Uterus (tissue), 4 donors: ENCODE measurements around the gene STAB1. TPM values are rescaled to one million over a fixed set of nuclear protein-coding genes. Genes with fewer than 3 reads are reported as not detected.
A peak's percentile ranks its signal among the peaks of the same experiment; 100 is the strongest.

Source experiments
- DNase-seq, 2 donors: peaks; one replicate each; pipeline ENCODE4 v3.0.0-alpha.2; 2019 to 2020
- H3K27ac ChIP-seq, 2 donors: fragments of 200-600 bp; sonication (generic); 1 replicate in 1 of 2; 2 replicates in 1 of 2; pipeline ENCODE4 v1.5.1; 2016 to 2018
- H3K27me3 ChIP-seq, 2 donors: fragments of 200-600 bp; sonication (generic); one replicate each; pipeline ENCODE4 v1.5.1; 2018 to 2019; ENCODE audit warnings: control low read depth in 1 of 2
- H3K36me3 ChIP-seq, 2 donors: fragments of 200-600 bp; sonication (generic); one replicate each; pipeline ENCODE4 v1.5.1; 2019; ENCODE audit warnings: control low read depth in 1 of 2
- H3K4me1 ChIP-seq, 2 donors: fragments of 200-600 bp; sonication (generic); one replicate each; pipeline ENCODE4 v1.5.1; 2018 to 2019; ENCODE audit warnings: control low read depth in 1 of 2
- H3K4me3 ChIP-seq, 2 donors: fragments of 200-600 bp; sonication (generic); 1 replicate in 1 of 2; 2 replicates in 1 of 2; pipeline ENCODE4 v1.5.1; 2018 to 2019; ENCODE audit warnings: mild to moderate bottlenecking in 1 of 2
- H3K9me3 ChIP-seq, 2 donors: fragments of 200-600 bp; sonication (generic); one replicate each; pipeline ENCODE4 v1.5.1; 2019; ENCODE audit warnings: control low read depth in 1 of 2
- CTCF ChIP-seq, 4 experiments: fragments of 200-600 bp in 2 of 4; fragments of 450-650 bp in 2 of 4; sonication (generic) in 2 of 4; IDR thresholded peaks; one replicate each; pipeline ENCODE4 v1.5.1; 2016 to 2019; ENCODE audit warnings: antibody characterized with exemption in 4 of 4, mild to moderate bottlenecking in 2 of 4, moderate library complexity in 1 of 4
- POLR2A ChIP-seq, 2 donors: fragments of 450-650 bp; IDR thresholded peaks; one replicate each; pipeline ENCODE4 v1.6.1; 2016; ENCODE audit warnings: antibody characterized with exemption in 2 of 2, mild to moderate bottlenecking in 1 of 2, moderate library complexity in 1 of 2
- intact Hi-C: fragments of 100-400 bp; cut with DNase I; formaldehyde crosslinking; loops from one replicate; pipeline ENCODE4 v1.15.1; 2023; ENCODE audit warnings: low total_unique reads
- total RNA-seq, 4 donors: library from RNA; depleted of rRNA in 3 of 4; stranded (reverse); fragments of >200 nt in 3 of 4; gene quantifications; one replicate each; pipeline versions ENCODE4 v1.1.0 to v1.2.4, GENCODE V29; 2014 to 2023
- donor health status: DM: yes; HTN: yes; CAD: no.

STAB1 gene
- 100 to 1,000 TPM in 1 of 4 donors, 10 to 100 TPM in 3; 55.3 to 216 (median 78.2) TPM for total RNA-seq

- intact Hi-C loops = no loop called here
- peak; percentile 44 to 68 for DNase-seq
- H3K27ac ChIP-seq = peak within 1 kb of the TSS; percentile 29 to 61
- TF ChIP-seq CTCF (IDR thresholded peaks at IDR 0.05) (no peak), POLR2A (IDR thresholded peaks at IDR 0.05) (no peak)
- H3K9me3 ChIP-seq = no peaks in the 10 kb centered on the region
- H3K36me3 ChIP-seq = no peaks in the 10 kb centered on the region
- no peaks in the 10 kb centered on the region for H3K4me1 ChIP-seq
- no peaks in the 10 kb centered on the region for H3K27me3 ChIP-seq
- peak within 1 kb of the TSS in 1 of 2 donors; percentile 1 for H3K4me3 ChIP-seq
Measured at GRCh38 chr3:52494886-52495495, at the start of gene STAB1. Gene STAB1 (plus strand): TSS chr3:52495338. CDS start chr3:52495414, 76 bp downstream.

- Histone ChIP-seq H3K9me3 (no peaks in the 10 kb centered on the region), H3K4me3 (no peak overlapping the region), H3K27me3 (no peaks in the 10 kb centered on the region), H3K4me1 (no peaks in the 10 kb centered on the region), H3K27ac (no peak overlapping the region), H3K36me3 (no peaks in the 10 kb centered on the region)
- no peak for TF ChIP-seq POLR2A (IDR thresholded peaks at IDR 0.05)
- TF ChIP-seq CTCF (IDR thresholded peaks at IDR 0.05) = no peak
- no peak for DNase-seq
- intact Hi-C loops = no loop called here
Measured at GRCh38 chr3:52446042-52446441, 49.1 kb upstream of the STAB1 start.

GRCh38 chr3:52446631-52447511 is 48.3 kb upstream of the STAB1 start:
- no peak overlapping the region for H3K27ac ChIP-seq
- intact Hi-C loops = no loop called here
- no peaks in the 10 kb centered on the region for H3K4me1 ChIP-seq
- no peaks in the 10 kb centered on the region for H3K36me3 ChIP-seq
- DNase-seq = peak; percentile 62 to 64
- no peaks in the 10 kb centered on the region for H3K9me3 ChIP-seq
- TF ChIP-seq POLR2A (IDR thresholded peaks at IDR 0.05) (no peak), CTCF (IDR thresholded peaks at IDR 0.05) (peak; percentile 97 to 100 (median 98))
- no peak overlapping the region for H3K4me3 ChIP-seq
- no peaks in the 10 kb centered on the region for H3K27me3 ChIP-seq

- H3K36me3 ChIP-seq = no peaks in the 10 kb centered on the region
- intact Hi-C loops = no loop called here
- no peaks in the 10 kb centered on the region for H3K27me3 ChIP-seq
- no peaks in the 10 kb centered on the region for H3K4me1 ChIP-seq
- TF ChIP-seq POLR2A (IDR thresholded peaks at IDR 0.05) (no peak), CTCF (IDR thresholded peaks at IDR 0.05) (no peak)
- H3K27ac ChIP-seq = no peak overlapping the region
- no peak overlapping the region for H3K4me3 ChIP-seq
- H3K9me3 ChIP-seq = no peaks in the 10 kb centered on the region
- DNase-seq = no peak
Measured at GRCh38 chr3:52447512-52448355, 47.4 kb upstream of the STAB1 start.
